Stimulated activated CD4-positive, alpha-beta T cell treated with anti-CD3 and anti-CD28 coated beads, Interleukin-4, amount 100 ng/mL, for 48 hours (primary cell): Measurements from ENCODE around the gene TBX1.
"Not testable (repeated sequence)": the region's sequence is repeated elsewhere in the genome, so short reads cannot be mapped to it uniquely, and the experiment has no call there.

Source experiments
- DNase-seq, 2 donors: peaks; one replicate each; pipeline ENCODE4 v3.0.0-alpha.2; 2020; ENCODE audit warnings: low read depth in 2 of 2

The TBX1 gene

GRCh38 chr22:19723232-19723982, 37.2 kb upstream of the TBX1 start, which contains the start of gene GP1BB:
TSS of gene GP1BB (plus strand) at chr22:19723539. CDS start at chr22:19723570, 31 bp downstream.
- peak in 1 of 2 donors; percentile 49 for DNase-seq

- peak; percentile 36 to 49 for DNase-seq
Measured at GRCh38 chr22:19723983-19724827, 36.4 kb upstream of the TBX1 start.

GRCh38 chr22:19724927-19725661, 35.5 kb upstream of the TBX1 start:
- DNase-seq = no peak

GRCh38 chr22:19726064-19726788, 34.4 kb upstream of the TBX1 start:
- DNase-seq = not testable (repeated sequence)

GRCh38 chr22:19727310-19728150, 33.0 kb upstream of the TBX1 start:
- no peak for DNase-seq

- DNase-seq = no peak
Measured at GRCh38 chr22:19728271-19728670, 32.3 kb upstream of the TBX1 start.

GRCh38 chr22:19728836-19729235, 31.7 kb upstream of the TBX1 start:
- DNase-seq = no peak

- no peak for DNase-seq
Measured at GRCh38 chr22:19729507-19729906, 31.1 kb upstream of the TBX1 start.

- DNase-seq = no peak
Measured at GRCh38 chr22:19730198-19730597, 30.4 kb upstream of the TBX1 start.

- peak; percentile 79 to 86 for DNase-seq
Measured at GRCh38 chr22:19730655-19731360, 29.8 kb upstream of the TBX1 start.

GRCh38 chr22:19731361-19732135, 29.0 kb upstream of the TBX1 start:
- DNase-seq = no peak

GRCh38 chr22:19732403-19733113, 28.0 kb upstream of the TBX1 start:
- no peak for DNase-seq

GRCh38 chr22:19733755-19734154, 26.8 kb upstream of the TBX1 start:
- no peak for DNase-seq

GRCh38 chr22:19734163-19734562, 26.4 kb upstream of the TBX1 start:
- DNase-seq = no peak

- DNase-seq = no peak
Measured at GRCh38 chr22:19734837-19735382, 25.7 kb upstream of the TBX1 start.

- no peak for DNase-seq
Measured at GRCh38 chr22:19735665-19736510, 24.7 kb upstream of the TBX1 start.
